Activated CD8-positive, alpha-beta memory T cell treated with anti-CD3 and anti-CD28 coated beads, Interleukin-2, amount 50 U/mL, for 24 hours (primary cell): Measurements from ENCODE around the gene ATP5F1D.

Source experiments
- DNase-seq: peaks from one replicate; pipeline ENCODE4 v3.0.0-alpha.2; 2020; ENCODE audit errors: extremely low read depth

The ATP5F1D gene

DNA sequence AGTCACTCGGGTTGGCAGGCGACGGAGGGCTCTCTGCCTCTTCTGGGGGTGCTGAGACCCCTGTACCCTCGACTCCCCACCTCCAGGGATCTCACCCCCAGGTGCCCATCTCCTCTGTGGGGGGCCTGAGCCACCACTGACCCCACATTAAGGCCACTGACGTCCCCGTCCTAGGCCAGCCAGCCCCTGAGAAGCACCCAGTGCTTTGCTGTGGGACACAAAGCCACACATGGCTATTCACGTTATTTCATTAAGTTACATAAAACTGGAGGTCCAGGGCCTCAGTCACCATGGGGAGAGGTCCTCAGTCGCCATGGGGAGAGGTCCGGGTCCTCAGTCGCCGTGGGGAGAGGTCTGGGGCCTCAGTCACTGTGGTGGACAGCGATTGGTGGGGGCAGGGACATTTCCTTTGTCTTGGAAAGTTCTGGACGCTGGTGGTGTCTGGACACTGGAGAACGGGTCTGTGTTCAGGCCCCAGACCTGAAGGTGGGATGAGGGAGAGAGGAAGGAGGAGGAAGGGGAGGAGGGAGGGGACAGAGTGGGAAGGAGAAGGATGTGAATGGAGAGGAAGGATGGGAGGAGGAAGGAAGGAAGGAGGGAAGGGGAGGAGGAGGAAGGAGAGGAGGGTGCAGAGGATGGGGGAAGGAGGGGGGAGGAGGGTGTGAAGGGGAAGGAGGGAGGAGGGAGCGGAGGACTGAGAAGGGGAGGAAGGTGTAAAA lies 40.2 kb downstream of the ATP5F1D start:
- no peak for DNase-seq

DNA sequence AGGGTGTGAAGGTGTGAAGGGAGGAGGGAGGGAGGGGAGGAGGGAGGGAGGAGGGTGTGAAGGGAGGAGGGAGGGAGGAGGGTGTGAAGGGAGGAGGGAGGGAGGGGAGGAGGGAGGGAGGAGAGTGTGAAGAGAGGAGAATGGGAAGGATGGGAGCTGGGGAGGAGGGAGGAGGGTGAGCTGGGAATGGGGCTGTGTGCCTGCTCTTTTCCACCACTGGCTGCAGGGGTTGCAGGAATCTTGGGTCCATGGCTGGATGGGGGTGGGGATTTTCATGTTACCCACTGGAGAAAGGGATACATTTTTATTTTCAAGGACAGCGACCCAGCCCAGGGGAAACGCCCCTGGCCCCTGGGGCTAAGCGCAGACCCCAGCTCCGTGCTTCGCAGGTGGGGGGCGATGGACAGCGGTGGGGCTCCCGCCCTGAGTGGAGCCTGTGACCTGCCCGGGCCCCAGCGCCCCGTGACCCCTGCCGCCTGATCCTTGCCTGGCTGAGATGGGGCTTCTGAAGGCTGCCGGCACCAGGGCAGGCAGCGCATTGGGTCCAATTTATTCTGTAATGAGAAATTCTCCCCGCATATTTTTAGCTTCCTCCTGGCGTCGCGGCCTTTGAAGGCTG lies 41.1 kb downstream of the ATP5F1D start:
- no peak for DNase-seq

DNA sequence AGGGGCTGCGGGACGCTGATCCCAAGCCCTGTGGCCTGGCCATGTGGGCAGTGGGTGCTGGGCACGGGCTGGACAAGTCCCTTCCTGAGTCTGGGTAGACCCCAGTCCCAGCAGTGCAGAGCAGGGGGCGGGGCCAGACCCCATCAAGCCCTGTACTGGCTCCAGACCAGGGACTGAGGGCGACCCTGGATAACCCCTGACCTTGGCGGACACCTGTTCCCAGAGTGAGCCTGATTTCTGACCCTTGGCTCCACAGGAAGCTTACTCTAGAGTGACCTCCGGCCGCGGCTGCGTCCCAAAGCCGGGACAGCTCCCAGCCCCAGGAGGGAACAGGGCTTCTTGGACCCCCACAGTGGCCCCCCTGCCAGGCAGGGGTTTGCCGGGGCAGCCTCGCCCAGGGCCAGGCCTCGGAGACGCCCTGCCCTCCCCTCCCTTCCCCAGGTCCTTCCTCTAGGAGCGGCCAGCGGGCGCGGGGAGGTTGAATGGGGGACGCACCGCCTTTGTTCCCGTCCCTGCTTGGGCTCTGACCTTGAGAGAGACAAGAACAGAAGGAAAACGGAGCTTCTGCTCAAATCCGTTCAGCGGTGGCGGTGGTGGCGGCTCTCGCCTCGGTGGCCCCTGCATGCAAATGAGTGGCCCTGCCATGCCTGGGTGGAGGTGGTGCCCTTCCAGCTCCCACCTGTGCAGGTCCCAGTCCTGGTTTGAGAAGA lies 41.8 kb downstream of the ATP5F1D start:
- no peak for DNase-seq

DNA sequence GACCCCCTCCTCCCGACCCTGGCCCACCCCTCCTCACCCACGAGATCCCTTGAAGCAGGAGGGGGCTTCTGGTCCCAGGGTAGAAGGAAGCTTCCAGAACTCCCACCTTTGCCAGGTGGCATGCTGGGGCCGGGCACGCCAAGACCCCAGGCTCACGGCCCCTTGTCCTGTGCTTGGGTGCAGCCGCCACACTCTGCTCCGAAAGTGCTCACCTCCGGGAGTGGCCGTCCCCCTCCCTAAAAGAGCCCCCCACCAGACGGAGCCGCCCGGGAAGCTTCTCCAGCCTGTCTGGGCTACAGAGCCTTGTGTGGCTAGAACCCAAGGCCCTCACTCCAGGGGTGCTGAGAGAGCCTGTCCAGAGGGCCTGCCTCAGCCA lies 42.4 kb downstream of the ATP5F1D start:
- DNase-seq, result no peak

DNA sequence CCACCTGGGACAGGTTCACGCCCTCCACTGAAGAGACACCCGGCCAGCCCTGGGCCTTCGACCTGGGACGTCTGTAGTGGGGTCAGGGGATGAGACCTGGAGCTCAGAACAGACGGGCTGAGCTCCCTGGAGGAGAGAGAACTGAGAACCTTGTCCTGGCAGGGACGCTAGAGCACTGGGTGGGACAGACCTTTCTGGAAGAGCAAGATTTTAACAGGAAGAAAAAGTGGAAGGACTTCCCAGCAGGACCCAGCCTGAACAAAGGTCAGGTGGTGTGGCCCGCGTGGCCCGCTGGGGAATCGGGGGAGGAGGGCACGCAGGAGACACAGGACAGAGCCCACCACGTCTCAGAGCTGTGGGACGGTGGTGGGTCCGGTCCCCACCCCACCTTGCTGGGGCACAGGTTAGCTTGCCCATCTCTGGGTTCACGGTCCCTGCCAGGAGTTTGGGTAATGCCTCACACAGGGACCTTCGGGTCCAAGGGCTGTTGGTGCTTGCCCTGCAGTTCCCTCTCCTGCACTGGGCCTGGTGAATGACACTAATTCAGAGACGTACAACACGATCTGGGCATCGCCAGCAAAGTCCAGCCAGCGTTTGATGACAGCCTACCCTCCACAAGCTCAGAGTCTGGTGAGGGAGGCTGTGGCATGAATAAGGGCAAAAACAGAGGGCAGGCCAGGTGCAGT lies 42.9 kb downstream of the ATP5F1D start:
- no peak for DNase-seq

DNA sequence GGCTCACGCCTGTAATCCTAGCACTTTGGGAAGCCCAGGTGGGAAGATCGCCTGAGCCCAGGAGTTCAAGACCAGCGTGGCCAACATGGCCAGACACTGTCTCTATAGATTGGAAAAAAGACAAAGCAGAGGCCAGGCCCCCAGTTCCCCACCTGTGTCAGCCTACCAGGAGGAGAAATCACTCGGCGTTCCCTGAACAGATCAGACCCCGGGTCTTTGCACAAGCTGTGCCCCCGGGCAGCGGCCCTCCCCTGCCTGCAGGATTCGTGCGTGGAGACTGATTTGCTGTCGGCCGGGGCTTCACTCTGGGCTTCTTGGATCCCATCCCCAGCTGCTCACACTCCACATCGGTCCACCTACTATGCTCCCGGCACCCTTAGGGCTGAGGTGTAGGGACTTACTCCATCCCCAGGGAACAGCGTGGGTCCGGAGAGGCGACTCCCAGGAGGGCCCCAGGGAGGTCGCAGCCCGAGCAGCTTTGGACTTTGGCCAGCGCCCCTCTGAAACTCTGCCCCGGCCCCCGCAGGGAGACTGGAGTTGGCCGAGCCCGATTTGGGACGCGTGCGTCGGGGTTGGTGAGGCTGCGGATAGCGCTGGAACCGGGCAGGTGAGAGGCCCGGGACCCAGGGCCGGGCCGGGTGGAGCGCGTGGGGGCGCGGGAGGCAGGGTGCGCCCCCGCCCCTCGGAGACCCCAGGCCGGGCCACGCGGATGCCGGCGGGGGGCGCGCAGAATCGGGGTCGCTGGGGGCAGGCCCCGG lies 43.6 kb downstream of the ATP5F1D start:
- DNase-seq, result no peak

DNA sequence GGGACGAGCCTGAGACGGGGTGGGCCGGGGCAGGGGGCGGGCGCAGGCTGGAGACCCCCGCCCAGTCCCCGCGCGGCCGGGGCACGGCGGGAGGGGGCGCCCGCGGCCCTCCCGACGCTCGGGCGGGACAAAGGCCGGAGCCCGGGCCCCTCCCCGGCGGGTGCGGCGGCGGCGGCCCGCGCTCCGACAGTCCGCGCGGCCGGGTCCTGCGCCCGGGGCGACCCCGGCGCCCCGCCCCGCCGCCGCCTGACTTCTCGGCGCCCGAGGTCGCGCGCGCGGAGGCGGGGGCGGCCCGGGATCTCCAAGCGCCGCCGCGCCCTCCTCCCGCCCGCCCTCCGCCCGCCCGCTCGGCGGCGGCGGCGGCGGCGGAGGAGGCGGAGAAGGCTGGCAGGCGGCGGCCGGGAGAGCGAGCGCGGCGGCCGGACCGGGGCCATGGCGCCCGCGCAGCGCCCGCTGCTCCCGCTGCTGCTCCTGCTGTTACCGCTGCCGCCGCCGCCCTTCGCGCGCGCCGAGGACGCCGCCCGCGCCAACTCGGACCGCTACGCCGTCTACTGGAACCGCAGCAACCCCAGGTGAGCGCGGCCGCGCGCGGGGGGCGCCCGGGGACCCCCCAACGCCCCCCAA lies 44.3 kb downstream of the ATP5F1D start, which contains the start of gene EFNA2:
Gene EFNA2, plus strand, starts transcription at position 137 of the 624 bp plus-strand sequence. Its CDS starts 296 bp downstream, at position 433.
- no peak for DNase-seq

DNA sequence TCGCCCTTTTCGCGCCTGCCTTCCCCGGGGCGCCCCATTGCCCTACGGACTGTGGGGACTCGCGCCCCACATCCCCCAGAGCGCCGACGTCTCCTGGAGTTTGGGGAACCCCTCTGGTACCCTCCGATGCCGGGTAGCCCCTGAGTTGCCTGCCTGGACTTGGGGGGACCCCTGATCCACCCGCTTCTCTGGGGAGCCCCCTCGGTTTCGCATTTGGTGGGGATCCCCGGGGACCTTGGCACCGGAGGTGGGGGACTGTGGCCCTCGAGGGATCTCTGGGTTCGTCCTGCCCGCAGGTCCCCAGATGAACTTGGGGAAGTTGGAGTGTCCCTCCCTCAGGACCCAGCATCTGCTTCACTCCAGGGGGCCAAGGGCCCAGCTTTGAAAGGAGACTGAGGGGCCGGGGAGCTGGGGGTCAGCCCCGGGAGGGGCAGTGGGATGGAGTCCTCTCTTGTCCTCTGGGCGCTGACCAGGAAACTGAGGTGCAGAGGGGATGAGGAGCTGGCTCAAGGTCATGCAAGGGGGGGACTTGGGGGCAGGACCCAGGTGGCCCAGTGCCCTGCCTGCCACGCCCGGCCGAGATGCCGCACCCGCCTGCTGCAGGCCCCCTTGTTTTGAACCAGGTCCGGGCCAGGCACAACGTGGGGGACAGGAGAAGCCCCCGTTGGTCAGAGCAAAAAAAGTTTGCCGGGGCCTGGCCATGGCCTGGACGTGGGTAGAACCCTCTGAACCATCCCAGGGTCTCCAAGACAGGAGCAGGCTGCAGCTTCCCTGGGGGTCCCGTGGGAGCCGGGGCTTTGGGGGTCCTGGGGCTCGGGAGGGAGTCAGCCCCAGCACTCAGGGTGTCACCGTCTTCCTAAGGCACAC lies 45.2 kb downstream of the ATP5F1D start:
- DNase-seq, result no peak

DNA sequence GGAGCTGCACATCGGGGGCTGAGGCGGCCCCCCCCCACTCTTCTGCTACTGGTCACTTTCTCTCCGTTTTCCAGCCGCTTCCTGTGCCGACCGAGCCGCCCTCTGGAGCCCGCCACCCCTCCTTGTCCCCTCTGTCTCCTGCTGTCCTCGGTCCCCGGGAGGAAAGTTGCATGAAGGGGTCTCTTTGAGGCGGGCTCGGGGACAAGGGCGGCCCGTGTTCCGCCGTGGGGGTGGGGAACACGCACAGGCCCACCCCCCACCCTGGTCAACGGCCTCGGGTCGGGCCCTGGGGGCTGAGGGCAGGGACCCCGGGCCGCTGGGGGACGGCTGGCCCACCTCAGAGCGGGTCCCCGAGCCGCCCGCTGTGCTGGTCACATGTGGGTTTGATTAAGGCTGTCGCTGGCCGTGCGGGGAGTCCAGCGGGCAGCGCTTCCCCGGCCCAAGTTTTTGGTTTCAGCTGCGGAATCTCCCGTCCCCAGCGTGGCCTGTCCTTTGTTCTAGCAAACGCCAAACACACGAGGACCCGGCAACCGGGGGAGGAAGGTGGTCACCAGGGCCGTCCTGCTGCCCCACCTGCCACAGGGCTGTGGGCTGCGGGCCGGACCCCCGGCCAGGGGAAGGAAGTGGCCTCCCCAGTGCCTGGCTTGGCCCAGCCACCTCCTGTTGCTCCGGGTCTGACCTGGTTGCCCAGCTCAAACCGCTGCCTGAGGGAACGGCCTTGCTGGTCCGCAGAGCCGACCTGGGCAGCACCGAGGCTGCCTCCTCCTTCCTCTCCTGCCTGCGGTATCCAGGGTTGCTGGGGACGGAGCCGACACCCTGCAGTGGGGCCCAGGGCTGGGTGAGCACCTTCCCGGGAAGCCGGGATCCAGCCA lies 46.0 kb downstream of the ATP5F1D start:
- DNase-seq, result no peak

DNA sequence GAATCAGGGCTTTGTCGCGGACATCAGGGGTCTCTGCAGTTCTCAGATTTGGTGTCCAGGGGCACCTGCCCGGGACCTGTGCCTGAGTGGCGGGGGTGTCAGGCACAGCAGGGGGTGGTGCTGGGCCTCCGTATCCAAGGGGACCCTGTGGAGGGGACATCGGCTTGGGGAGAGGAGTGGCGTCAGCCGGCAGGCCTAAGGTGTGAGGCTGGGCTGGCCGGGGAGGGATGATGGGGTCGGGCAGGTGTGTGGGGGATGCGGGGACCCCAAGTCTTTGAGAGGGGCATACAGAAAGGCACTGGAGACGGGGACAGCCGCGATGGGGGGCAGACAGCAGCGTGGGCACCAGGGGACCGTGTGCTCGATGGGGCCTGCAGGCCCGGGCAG lies 46.7 kb downstream of the ATP5F1D start:
- no peak for DNase-seq

DNA sequence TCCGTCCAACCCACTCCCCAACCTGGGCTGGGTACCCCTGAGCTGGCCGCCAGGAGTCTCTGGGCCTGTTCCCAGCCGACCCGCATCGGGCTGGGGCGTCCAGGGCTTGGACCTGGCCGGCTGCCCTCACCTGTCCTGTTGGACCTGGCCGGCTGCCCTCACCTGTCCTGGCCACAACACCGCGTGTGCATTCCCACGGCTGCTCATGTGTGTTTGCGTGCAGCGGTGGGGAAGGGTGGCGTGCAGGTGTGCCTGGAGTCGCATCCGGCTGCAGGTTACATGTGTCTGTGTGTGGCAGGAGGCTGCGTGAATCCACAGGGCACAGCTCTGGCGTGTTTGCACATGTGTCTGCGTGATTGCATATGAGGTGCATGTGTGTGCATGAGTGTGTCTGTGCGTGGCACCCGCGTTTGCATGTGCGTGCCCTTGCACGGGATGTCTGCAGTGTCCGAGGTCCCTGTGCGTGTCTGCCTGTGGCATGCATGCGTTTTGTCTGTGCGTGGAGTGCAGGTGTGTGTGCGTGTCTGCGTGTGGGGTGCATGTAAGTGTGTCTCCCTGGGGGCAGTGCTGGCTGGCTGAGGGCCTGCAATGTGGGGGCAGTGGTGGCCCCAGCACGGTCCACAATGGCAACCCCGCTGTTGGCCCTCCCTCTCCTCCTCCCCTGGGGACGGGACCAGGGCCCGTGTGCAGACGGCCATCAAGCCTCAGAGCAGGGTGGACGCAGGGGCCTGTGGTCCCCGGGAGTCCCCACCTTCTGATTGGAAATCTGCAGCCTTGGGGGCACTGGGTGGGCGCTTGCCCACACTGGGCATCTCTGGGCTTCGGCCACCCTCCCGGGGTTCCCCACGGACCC lies 47.5 kb downstream of the ATP5F1D start:
- DNase-seq, result no peak

DNA sequence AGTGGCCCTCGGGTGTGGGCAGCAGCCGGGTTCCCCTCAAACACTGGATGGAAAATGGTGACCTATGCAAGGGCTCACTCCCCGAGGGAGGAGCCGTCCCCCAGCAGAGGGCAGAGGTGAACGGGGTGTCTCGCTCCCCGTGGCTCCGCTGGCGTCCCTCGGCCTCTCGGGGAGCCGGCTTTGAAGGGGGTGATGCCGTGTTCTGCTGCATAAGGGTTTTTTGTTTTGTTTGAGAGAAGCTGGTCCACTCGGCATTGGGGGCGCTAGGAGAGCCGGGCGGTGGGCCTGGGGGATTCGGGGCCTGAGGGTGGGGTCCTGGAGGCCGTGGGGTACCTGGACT lies 48.1 kb downstream of the ATP5F1D start:
- DNase-seq, result no peak

DNA sequence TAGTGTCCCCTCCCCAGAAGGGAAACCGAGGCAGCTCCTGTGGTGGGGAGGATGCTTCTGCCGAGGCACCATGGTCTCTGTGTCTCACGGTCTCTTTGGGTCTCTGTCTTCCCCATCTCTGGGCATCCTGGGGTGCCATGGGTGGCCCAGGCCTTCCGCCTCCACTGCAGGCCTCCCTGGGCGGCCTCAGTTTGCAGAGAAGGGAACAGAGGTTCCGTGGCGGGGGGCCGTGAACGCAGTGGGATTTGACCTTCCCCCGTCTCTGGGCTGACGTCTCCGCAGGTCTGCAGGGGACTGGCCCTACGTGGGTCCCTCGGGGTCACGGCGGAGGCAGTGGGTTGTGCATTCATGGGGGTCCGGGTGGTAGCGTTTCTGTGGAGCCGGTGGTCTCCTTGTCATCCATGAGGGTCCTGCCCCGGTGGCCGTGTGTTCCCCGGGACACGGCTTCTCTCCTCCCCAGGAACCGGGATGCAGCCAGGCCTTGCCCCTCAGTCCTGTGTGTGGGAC lies 48.7 kb downstream of the ATP5F1D start:
- DNase-seq, result no peak

DNA sequence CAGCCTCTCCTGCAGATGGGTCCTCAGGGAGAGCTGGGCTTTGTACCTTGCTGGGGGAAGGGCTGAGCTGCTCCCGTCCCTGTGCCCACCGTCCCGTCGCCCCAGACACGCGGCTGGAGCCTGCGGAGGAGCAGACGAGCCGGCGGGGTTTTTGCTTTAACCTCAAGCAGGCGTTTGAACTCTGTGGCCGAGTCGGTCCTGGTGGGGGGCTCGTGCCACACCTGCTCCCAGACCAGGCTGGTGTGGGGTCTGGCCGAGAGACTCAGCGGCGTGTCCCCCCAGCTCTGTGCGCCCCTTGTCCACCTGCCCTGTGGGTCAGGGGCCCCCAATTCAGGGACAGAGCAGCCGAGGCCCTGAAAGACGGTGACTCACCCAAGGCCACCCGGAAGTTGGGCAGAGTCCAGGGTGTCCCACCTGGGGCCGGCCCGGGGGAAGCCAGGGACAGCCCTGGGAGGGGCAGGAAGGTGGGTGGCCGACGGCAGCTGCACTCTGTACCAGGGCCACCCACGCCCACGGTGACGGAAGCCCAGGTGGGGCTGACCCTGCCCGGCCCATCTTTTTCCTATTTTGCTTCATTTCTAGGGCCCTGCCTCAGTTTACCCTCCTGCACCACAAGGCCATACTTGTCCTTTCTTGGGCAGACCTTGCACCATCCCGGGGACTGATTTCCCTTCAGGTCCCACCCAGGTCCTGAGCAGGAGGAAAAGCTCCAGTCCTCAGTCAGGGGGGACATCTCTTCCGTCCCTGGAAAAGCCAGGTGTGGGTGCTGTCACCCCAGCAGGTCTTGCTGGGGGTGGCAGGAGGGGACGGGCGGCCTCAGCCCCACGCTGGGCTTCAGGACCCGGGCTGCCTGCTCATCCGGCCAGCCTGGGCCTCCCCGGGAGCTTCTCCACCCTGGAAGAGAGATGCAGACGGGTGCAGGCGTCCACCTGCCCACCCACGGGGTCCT lies 49.4 kb downstream of the ATP5F1D start:
- no peak for DNase-seq

DNA sequence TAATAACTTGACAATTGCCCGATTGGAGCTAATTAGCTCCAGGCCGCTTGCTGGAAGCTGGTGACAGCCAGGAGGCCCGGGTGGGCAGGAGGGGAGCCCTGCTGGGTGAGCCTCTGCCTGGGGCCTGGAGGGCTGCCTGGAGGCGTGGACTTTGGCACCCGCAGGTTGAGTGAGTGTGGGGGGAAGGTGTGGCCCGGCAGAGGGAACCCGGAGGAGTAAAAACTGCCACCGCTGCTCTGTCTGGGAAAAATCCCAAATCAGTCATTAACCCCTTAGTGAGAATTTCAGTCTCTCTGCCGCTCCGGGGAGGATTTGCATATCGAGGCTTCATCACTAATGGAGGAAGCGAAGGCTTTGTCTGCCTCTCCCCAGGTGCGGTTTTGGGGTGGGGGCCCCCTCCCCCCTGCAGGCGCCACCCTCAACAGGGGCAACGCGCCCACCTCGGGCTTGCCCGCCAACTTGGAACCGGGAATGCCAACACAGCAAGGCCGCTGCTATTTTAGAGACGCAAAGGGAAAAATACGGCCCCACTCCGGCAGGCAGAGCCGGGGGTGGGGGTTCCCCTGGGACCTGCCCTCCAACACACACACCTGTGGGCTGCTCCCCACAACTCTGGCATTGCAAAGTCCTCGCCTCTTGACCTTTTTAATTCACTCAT lies 50.3 kb downstream of the ATP5F1D start:
- no peak for DNase-seq

DNA sequence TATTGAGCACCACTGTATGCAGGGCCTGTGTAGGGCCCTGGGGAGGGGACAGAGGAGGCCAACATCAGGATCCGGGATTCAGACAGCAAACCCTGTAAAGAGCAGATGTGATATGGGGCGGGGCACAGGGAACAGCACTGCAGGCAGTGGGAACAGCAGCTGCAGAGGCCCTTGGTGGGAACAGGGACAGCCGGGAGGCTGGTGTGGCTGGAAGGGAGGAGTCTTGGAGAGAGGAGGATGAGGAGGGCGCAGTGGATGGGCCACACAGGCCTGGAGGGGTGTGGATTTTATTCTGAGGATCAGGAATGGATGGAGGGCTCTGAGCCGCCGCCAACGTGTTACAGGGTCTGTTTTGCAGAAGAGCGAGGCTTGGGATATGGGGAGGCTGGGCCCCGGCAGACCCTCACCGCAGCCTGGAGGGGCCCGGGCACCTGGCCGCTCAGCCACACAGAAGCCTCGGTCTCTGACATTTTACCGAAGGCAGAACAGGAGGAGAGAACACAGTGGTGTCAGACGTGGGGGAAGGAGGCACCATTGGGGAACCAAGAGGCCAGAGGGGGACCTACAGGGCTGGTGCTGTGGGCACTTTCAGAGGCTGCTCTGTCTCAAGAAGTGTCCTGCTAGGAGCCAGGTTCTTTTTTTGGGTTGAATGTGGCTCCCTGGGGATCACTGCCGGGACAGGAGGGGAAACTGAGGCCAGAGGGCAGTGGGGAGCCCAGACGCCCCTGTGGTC lies 51.0 kb downstream of the ATP5F1D start:
- DNase-seq, result no peak
